22Rv1 (cell line): ENCODE data around the gene SOX5.

Source experiments
- CTCF ChIP-seq: fragments of 450-650 bp; IDR thresholded peaks from 2 replicates; pipeline ENCODE4 v1.5.1; 2017; ENCODE audit warnings: mild to moderate bottlenecking
- ZFX ChIP-seq: fragments of 450-650 bp; IDR thresholded peaks from 2 replicates; pipeline ENCODE4 v1.6.1; 2017; ENCODE audit warnings: antibody characterized with exemption, borderline replicate concordance

- TF ChIP-seq CTCF (no peak), ZFX (no peak)
Observed at GRCh38 chr12:23587833-23588559, 361.5 kb downstream of the SOX5 start.
